Colonic mucosa (tissue), 4 donors: ENCODE results near the gene LCP2. TPM values are rescaled to one million over a fixed set of nuclear protein-coding genes. Genes with fewer than 3 reads are reported as not detected.

ENCODE experiments used
- DNase-seq: peaks from one replicate; pipeline ENCODE4 v3.0.0-alpha.2; 2020
- H3K27ac ChIP-seq: fragments of 200-600 bp; one replicate; pipeline ENCODE4 v1.8.0; 2021
- H3K27me3 ChIP-seq: fragments of 200-600 bp; one replicate; pipeline ENCODE4 v1.8.0; 2021
- H3K36me3 ChIP-seq: fragments of 200-600 bp; one replicate; pipeline ENCODE4 v1.8.0; 2021
- H3K4me1 ChIP-seq: fragments of 200-600 bp; one replicate; pipeline ENCODE4 v1.8.0; 2021; ENCODE audit warnings: mild to moderate bottlenecking
- H3K4me3 ChIP-seq: fragments of 200-600 bp; one replicate; pipeline ENCODE4 v1.8.0; 2021
- H3K9ac ChIP-seq, 2 donors: one replicate each; pipeline ENCODE4 v1.7.0; 2013; ENCODE audit warnings: control low read depth in 2 of 2, low read depth in 2 of 2, low read length in 2 of 2
- H3K9me3 ChIP-seq: fragments of 200-600 bp; one replicate; pipeline ENCODE4 v1.8.0; 2021
- CTCF ChIP-seq: fragments of 200-600 bp; IDR thresholded peaks from one replicate; pipeline ENCODE4 v1.8.0; 2022; ENCODE audit warnings: antibody characterized with exemption, mild to moderate bottlenecking
- intact Hi-C: fragments of 100-400 bp; cut with DNase I; formaldehyde crosslinking; loops from one replicate; pipeline ENCODE4 v1.14.1; 2022
- total RNA-seq, 2 donors: library from RNA; stranded (reverse); fragmentation: NEBNext Ultra II Directional in 1 of 2; extraction: Animal tissue kit (Norgen Biotek cat#: 25700) in 1 of 2; gene quantifications; one replicate each; pipeline ENCODE4 v1.2.1, GENCODE V29; 2021
- donor health status: healthy.
- donor health status: DM: no; HTN: no; CAD: no.
- donor health status: DM: no; HTN: no; CAD: no.

LCP2 gene
- total RNA-seq, 2 donors from 2014 or later, result 8.0 to 13.4 TPM

- no peaks in the 10 kb centered on the region for H3K27me3 ChIP-seq
- no peak overlapping the region for H3K9ac ChIP-seq
- no peaks in the 10 kb centered on the region for H3K36me3 ChIP-seq
- intact Hi-C loops, result no loop called here
- TF ChIP-seq CTCF, result no peak
- peak overlapping the region; percentile 10 for H3K27ac ChIP-seq
- no peak overlapping the region for H3K4me3 ChIP-seq
- H3K9me3 ChIP-seq, result no peaks in the 10 kb centered on the region
- DNase-seq, result no peak
- H3K4me1 ChIP-seq, result no peaks in the 10 kb centered on the region
Measured at GRCh38 chr5:170311511-170312300, 14.1 kb upstream of the LCP2 start.

GRCh38 chr5:170310256-170310926 is 12.8 kb upstream of the LCP2 start:
- H3K27me3 ChIP-seq, result no peaks in the 10 kb centered on the region
- no peaks in the 10 kb centered on the region for H3K36me3 ChIP-seq
- H3K4me1 ChIP-seq, result no peaks in the 10 kb centered on the region
- no peak overlapping the region for H3K4me3 ChIP-seq
- no peaks in the 10 kb centered on the region for H3K9me3 ChIP-seq
- no peak overlapping the region for H3K27ac ChIP-seq
- H3K9ac ChIP-seq, result no peak overlapping the region
- intact Hi-C loops, result no loop called here
- no peak for TF ChIP-seq CTCF
- no peak for DNase-seq

GRCh38 chr5:170308686-170309085 is 11.1 kb upstream of the LCP2 start:
- no peak overlapping the region for H3K4me3 ChIP-seq
- H3K36me3 ChIP-seq, result no peaks in the 10 kb centered on the region
- DNase-seq, result no peak
- no peaks in the 10 kb centered on the region for H3K9me3 ChIP-seq
- no peaks in the 10 kb centered on the region for H3K27me3 ChIP-seq
- no peaks in the 10 kb centered on the region for H3K4me1 ChIP-seq
- no peak overlapping the region for H3K27ac ChIP-seq
- H3K9ac ChIP-seq, result no peak overlapping the region
- TF ChIP-seq CTCF, result no peak
- intact Hi-C loops, result no loop called here

- peak overlapping the region; percentile 11 for H3K27ac ChIP-seq
- H3K9me3 ChIP-seq, result no peaks in the 10 kb centered on the region
- intact Hi-C loops, result no loop called here
- H3K4me3 ChIP-seq, result no peak overlapping the region
- H3K4me1 ChIP-seq, result no peaks in the 10 kb centered on the region
- no peaks in the 10 kb centered on the region for H3K36me3 ChIP-seq
- DNase-seq, result peak; percentile 39
- no peak overlapping the region for H3K9ac ChIP-seq
- H3K27me3 ChIP-seq, result no peaks in the 10 kb centered on the region
- TF ChIP-seq CTCF, result no peak
Measured at GRCh38 chr5:170307575-170308465, 10.2 kb upstream of the LCP2 start.

- Histone ChIP-seq H3K4me1 (no peaks in the 10 kb centered on the region), H3K27me3 (no peaks in the 10 kb centered on the region), H3K9ac (no peak overlapping the region), H3K9me3 (no peaks in the 10 kb centered on the region), H3K27ac (no peak overlapping the region), H3K36me3 (no peaks in the 10 kb centered on the region), H3K4me3 (no peak overlapping the region)
- intact Hi-C loops, result no loop called here
- no peak for TF ChIP-seq CTCF
- no peak for DNase-seq
Measured at GRCh38 chr5:170306381-170306831, 8.8 kb upstream of the LCP2 start.
